KOPT-K1 (cell line): ENCODE data around the gene ICAM2.
"Not testable (repeated sequence)": the region's sequence is repeated elsewhere in the genome, so short reads cannot be mapped to it uniquely, and the experiment has no call there.

Experiments
- H3K27ac ChIP-seq: fragments of 200-600 bp; sonication (generic); 2 replicates; pipeline ENCODE4 v1.5.1; 2016; ENCODE audit warnings: antibody characterized with exemption, mild to moderate bottlenecking, low read depth, low read length; ENCODE audit not compliant: poor library complexity, severe bottlenecking
- H3K36me3 ChIP-seq: fragments of 200-600 bp; sonication (generic); 2 replicates; pipeline ENCODE4 v1.5.1; 2017; ENCODE audit warnings: antibody characterized with exemption, mild to moderate bottlenecking, low read length, moderate library complexity; ENCODE audit not compliant: insufficient read depth
- H3K9me3 ChIP-seq: fragments of 200-600 bp; sonication (generic); 2 replicates; pipeline ENCODE4 v1.5.1; 2017; ENCODE audit warnings: antibody characterized with exemption, low read length, mild to moderate bottlenecking; ENCODE audit not compliant: insufficient read depth, poor library complexity, severe bottlenecking

The ICAM2 gene

DNA sequence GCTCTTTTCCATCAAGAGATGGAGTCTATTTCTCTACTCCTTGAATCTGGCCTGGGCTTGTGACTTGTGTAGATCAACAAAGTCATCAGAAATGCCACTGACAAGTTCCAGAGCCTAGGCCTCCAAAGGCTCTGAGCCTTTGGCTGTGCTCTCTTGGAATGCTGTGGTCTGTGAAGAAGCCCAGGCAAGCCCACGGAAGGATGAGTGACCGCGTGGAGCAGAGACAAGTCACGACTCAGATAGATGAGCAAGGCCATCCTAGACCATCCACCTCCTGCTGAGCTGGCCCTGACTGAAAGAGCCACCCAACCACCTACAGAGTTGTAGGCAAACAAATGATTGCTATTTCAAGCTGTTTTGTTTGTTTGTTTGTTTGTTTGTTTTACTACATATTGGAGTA, 11.6 kb upstream of the ICAM2 start:
- Histone ChIP-seq H3K27ac (no peak overlapping the region), H3K9me3 (no peaks in the 10 kb centered on the region), H3K36me3 (peaks cover 2% of the 10 kb centered on the region)

DNA sequence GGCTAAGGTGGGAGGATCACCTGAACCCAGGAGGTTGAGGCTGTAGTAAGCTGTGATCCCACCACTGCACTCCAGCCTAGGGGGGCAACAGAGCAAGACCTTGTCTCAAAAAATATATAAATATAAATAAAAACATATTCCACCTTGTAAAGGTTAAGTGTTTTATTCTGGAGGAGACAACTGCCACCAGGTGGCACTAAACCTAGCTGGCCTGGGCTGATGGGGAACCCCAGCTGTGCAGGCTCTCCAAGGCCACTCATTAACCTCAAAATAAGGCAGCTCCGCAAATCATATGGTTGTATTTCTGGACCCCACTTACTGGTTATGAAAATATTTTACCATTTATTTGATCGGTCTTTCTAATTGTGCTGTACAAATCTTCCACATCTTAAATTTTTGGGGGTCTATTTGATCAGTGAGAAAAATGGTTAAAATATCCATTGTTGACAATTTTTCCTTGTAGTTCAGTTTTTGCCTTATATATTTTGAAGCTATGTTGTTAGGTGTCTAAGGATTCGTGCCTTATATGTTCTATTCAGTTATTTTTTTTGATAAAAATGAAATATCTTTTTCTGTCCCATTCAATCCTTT, 8.5 kb upstream of the ICAM2 start:
- Histone ChIP-seq H3K27ac (no peak overlapping the region), H3K9me3 (no peaks in the 10 kb centered on the region), H3K36me3 (no peaks in the 10 kb centered on the region)

DNA sequence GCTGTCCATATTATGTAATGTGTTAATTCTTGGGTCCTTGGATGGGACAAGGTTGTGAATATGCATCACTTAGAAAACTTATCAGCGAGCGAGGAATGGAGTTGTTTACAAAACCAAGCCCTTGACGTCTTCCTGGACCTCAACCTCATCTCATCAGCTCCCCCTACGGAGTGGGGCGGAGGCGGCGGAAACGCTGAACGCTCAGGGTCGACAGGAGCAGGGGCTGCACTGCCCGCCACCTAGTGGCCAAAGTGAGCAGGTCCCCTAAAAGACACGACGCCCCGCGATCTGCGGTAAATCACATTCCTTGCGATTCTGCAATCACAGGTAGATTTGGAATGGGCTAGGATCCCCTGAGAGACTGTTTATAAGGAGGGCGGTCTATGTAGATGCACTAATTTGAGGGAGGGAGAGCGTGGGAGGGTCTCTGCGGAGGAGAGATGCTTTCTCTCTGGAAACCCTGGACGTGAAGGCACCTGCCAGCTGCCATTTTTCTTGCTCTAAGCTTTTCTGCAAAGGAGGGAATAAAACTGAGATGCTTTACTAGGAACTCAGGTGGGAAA, 5.4 kb upstream of the ICAM2 start:
- H3K36me3 ChIP-seq, result no peaks in the 10 kb centered on the region
- no peaks in the 10 kb centered on the region for H3K9me3 ChIP-seq
- peak overlapping the region; percentile 95 for H3K27ac ChIP-seq

DNA sequence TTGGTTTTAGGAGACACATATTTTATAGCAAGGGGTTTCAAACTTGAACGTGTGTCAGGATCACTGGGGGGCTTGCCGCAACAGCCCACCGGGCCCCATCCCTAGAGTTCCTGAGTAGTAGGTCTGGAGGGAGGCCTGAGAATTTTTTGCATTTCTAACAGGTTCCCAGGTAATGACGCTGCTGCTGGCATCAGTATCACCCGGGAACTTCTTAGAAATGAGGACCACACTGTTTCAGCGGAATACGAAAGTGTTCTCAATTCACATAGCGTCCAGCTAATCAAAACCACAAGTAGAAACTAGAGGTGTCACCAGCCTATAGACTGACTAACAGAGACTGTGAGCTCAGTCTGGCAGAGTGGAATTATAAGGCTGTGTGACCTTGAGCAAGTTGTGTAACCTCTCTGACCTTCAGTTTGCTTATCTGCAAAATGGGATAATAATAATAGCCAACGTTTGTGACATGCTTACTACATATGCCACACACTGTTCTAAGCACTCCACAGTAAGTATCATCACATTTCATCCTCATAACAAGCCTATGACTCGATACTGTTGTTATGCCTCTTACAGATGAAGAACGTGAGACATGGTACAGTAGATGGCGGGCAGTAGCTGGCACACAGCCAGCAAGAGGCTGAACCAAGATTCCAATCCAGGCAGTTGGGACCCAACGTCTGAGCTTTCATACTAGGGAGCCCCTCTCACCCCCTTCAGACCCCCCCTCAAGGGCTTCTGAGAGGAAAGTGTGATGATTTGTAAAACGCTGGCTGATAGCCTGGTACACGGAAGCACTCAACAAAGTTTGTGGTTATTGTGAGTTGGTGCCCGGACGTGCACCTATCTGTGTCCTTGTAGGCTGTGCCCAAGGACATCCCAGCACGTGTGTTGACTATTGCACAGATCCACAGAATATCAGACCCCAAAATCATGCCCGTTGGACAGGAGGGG, 4.6 kb upstream of the ICAM2 start:
- no peaks in the 10 kb centered on the region for H3K9me3 ChIP-seq
- no peaks in the 10 kb centered on the region for H3K36me3 ChIP-seq
- peak overlapping the region; percentile 95 for H3K27ac ChIP-seq

DNA sequence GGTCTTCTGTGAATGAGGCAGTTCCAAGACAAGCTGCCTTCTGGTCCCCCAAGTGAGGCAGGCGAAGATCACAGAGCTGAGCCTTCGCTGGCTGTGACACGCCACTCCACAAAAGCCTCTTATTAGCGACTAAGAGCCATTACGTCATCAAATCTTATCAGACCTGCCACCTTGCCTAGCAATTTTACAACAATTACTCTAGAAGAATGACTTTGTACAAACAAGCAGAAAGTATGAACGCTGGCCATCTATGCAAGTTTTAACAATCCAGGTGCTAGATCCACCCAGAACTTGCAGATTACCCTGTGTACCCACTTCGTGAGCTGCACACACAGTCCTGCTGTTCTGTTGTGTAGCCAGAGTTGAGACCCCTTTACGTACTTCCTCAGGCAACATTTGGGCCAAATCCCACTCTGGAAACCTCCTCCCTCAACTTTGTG, 3.8 kb upstream of the ICAM2 start:
- H3K27ac ChIP-seq, result peak overlapping the region; percentile 95
- H3K36me3 ChIP-seq, result no peaks in the 10 kb centered on the region
- H3K9me3 ChIP-seq, result no peaks in the 10 kb centered on the region

DNA sequence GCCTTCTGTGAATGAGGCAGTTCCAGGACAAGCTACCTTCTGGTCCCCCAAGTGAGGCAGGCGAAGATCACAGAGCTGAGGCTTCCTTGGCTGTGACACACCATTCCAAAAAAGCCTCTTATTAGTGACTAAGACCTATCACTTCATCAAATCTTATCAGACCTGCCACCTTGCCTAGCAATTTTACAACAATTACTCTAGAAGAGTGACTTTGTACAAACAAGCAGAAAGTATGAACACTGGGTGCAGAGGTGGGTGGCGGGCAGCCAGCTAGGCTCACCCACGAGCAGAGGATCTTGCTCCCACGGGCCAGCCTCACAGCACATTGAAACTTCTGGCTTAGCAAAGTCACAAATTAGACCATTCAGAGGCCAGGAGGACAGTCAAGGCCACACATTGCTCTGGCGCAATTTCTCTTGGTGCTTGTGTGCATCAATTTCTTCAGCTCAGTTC, 2.2 kb upstream of the ICAM2 start:
- Histone ChIP-seq H3K27ac (peak overlapping the region; percentile 95), H3K36me3 (no peaks in the 10 kb centered on the region), H3K9me3 (no peaks in the 10 kb centered on the region)

DNA sequence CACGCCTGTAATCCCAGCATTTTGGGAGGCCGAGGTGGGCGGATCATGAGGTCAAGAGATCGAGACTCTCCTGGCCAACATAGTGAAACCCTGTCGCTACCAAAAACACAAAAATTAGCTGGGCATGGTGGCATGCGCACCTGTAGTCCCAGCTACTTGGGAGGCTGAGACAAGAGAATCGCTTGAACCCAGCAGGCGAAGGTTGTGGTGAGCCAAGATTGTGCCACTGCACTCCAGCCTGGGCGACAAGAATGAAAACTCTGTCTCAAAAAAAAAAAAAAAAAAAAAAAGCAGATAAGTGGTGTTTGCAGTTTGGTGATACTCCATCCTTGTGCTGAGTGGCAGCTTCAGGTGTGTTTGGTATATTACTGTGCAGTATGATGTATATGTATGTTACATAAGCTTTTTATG, 877 bp downstream of the ICAM2 start:
- not testable (repeated sequence) for H3K9me3 ChIP-seq, H3K36me3 ChIP-seq
- H3K27ac ChIP-seq, result peak overlapping the region; percentile 95

DNA sequence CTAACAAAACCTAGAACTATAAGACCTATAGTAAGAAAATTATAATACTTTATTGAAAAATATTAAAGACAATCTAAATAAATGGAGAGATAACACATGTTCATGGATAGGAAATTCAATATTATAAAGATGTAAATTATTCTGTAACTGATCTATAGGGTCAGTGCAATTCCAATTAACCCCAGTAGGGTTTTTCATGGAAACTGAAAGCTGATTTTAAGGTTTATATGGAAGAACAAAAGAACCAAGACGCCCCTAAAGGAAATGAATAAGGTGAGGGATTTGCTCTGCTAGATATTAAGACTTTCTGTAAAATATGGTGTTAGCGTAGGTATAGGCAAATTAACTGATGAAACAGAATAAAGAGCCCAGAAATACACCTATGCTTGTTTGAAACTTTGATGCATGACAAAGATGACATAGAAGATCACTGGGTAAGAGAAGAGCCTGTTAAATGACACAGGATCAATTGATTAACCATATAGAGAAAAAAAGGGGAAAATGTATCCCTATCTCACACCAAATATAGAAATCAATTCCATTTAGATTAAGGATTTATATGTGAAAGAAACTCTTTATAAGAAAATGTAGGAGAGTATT, 3.0 kb downstream of the ICAM2 start:
- Histone ChIP-seq H3K36me3 (peaks cover 16% of the 10 kb centered on the region), H3K27ac (peak overlapping the region; percentile 95), H3K9me3 (no peaks in the 10 kb centered on the region)

DNA sequence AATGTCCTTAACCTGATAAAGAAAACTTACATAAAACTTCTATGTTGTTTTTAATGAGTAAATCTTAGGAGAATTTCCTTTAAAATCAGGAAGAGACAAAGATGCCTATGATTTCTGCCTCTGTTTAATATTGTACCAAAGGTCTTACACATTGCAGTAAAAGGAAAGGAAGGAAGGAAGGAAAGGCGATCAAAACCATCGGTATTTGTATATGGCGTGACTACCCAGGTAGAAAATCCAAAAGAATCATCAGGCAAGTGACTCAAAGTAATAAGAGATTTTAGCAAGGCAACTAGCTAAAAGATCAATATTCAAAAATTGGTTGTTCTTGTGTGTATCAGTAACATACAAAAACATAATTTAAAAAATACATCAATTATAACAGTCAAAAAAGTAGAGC, 3.5 kb downstream of the ICAM2 start:
- Histone ChIP-seq H3K36me3 (peaks cover 21% of the 10 kb centered on the region), H3K9me3 (no peaks in the 10 kb centered on the region), H3K27ac (peak overlapping the region; percentile 95)

DNA sequence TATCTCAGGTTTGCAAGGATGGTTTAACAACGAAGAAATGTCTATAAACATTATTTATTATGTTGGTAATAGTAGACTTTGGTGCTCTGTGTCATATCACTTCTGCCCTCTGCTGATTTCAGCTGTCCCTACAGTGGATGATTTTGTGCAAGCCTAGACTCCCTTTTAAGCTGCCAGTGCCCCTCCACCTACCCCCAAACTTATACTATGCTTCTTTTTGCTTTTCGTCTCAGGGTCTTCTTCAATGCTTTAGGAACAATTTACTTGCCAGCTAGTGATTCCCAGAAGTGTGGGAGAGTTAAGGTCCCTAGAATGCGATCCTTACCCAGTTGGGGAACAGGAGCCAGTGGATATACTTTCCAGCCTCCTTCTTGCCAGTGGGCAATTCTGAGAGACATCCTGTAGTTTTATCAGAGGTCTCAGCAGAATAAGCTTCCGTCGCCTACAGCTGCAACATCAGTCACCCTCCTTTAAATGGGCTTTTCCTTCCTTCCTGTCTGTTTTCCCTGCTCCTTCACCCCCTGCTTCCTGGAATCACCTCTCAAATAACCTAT, 4.1 kb downstream of the ICAM2 start:
- H3K9me3 ChIP-seq, result no peaks in the 10 kb centered on the region
- peaks cover 28% of the 10 kb centered on the region for H3K36me3 ChIP-seq
- peak overlapping the region; percentile 95 for H3K27ac ChIP-seq

DNA sequence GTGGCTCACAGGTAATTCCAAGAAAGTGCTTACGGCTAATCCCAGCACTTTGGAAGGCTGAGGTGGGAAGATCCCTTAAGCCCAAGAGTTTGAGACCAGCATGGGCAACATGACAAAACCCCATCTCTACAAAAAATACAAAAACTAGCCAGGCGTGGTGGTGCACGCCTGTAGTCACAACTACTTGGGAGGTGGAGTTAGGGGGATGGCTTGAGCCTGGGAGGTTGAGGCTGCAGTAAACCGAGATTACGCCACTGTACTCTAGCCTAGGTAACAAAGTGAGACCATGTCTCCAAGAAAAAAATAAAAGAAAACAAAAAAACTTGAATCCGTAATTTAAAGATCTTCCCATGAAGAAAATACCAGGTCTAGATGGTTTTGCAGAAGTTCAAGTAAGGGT, 5.0 kb downstream of the ICAM2 start:
- Histone ChIP-seq H3K27ac (peak overlapping the region; percentile 95), H3K36me3 (peaks cover 36% of the 10 kb centered on the region), H3K9me3 (no peaks in the 10 kb centered on the region)

DNA sequence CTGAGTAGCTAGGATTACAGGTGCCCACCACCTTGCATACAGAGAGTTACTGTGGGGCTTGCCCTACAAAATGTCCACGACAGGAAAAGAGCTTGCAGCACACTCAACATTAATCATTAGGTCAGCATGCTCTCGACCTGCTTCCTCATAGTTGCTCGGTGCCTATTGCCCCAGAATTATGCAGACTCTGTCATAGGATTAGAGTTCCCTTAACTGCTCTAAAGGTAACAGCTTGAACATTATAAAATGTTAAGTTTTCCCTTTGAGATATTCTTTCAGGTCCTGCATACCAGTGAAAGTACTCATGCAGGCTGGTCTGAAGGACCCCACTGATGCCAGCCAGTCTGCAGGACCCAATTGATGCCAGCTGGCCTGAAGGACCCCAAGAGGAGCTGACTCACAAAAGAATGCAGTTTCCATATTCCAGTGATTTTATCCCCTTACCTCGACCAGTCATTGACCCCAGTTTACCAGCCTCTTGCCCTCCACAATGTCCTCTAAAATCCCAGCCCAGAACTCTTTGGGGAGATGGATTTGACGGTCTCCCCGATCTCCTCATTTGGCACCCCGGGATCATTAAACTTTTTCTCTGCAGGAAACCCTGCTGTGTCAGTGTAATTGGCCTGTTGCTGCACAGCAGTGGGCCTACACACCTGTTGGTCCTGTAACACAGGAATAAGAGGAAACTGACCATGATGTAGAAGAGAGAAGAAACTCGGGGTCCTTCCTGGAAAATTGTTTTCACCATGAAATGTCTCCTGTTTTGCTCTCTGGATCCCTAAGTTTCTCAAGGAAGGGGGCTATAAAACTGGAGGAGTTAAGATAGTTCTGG, 10.6 kb downstream of the ICAM2 start:
- Histone ChIP-seq H3K9me3 (no peaks in the 10 kb centered on the region), H3K27ac (peak overlapping the region; percentile 14), H3K36me3 (peaks cover 93% of the 10 kb centered on the region)

DNA sequence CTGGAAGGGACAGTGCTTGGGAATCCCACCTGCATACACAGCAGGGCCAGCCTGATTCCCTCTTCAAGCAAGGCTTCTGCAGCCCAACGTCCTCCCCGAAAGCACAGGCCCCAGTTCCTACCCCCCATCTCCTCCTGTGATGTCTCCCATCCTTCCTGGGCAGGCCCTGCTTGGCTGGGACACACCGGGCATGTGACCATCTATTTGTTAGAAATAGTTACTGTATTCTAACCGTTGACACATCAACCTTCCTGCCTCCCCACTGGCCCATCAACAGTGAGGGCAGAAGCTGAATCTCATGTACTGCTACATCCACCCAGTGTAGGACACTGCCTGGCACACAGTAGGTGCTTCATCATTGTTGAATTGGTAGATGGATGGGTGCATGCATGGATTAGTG, 11.6 kb downstream of the ICAM2 start:
- H3K36me3 ChIP-seq, result peaks cover 98% of the 10 kb centered on the region
- H3K27ac ChIP-seq, result no peak overlapping the region
- H3K9me3 ChIP-seq, result no peaks in the 10 kb centered on the region

DNA sequence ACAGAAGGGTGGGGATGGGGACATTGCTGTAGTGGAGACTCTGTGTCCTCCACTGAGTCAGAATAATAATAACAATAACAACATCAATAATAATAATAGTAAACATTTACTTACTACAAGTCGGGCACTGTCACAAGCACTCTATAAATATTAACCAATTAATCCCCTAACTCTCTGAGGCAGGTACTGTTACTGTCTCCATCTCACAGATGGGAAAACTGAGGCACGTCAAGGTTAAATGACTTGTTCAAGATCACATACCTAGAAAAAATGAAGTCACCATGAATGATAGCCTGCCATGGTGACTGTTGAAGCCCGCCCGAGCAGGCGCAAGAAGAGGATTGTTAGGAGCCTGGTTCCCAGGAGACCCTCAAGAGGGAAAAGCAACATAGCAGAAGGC, 12.1 kb downstream of the ICAM2 start:
- H3K27ac ChIP-seq, result no peak overlapping the region
- no peaks in the 10 kb centered on the region for H3K9me3 ChIP-seq
- peaks cover 100% of the 10 kb centered on the region for H3K36me3 ChIP-seq
